Upper lobe of left lung (tissue), 6 donors: ENCODE results near the gene CLEC4F. TPM values are rescaled to one million over a fixed set of nuclear protein-coding genes. Genes with fewer than 3 reads are reported as not detected.

Experiments used
- ATAC-seq, 2 donors: fragments of 200-7000 bp; cut with Tn5 transposase; one replicate each; pipeline ENCODE4 v1.9.1; 2022; ENCODE audit warnings: mild to moderate bottlenecking in 2 of 2, moderate library complexity in 2 of 2; ENCODE audit not compliant: low FRiP score in 2 of 2
- DNase-seq, 2 donors: peaks; one replicate each; pipeline ENCODE4 v3.0.0-alpha.2; 2019 to 2020
- H3K27ac ChIP-seq, 4 donors: fragments of 200-600 bp; sonication (generic); one replicate each; pipeline ENCODE4 v1.5.1; 2016 to 2019
- H3K27me3 ChIP-seq, 4 donors: fragments of 200-600 bp; sonication (generic); one replicate each; pipeline ENCODE4 v1.5.1; 2017 to 2019
- H3K36me3 ChIP-seq, 4 donors: fragments of 200-600 bp; sonication (generic); one replicate each; pipeline ENCODE4 v1.5.1; 2016 to 2019
- H3K4me1 ChIP-seq, 4 donors: fragments of 200-600 bp; sonication (generic); one replicate each; pipeline ENCODE4 v1.5.1; 2018 to 2019
- H3K4me3 ChIP-seq, 4 donors: fragments of 200-600 bp; sonication (generic); one replicate each; pipeline ENCODE4 v1.5.1; 2017 to 2019; ENCODE audit warnings: mild to moderate bottlenecking in 2 of 4, moderate library complexity in 1 of 4
- H3K9me3 ChIP-seq, 4 donors: fragments of 200-600 bp; sonication (generic); one replicate each; pipeline ENCODE4 v1.5.1; 2018 to 2019
- EP300 ChIP-seq, 4 donors: sonication (generic); formaldehyde crosslinking; IDR thresholded peaks; one replicate each; pipeline ENCODE4 v1.5.1; 2017; ENCODE audit warnings: antibody characterized with exemption in 4 of 4, control low read depth in 2 of 4
- POLR2A ChIP-seq, 4 donors: fragments of 450-650 bp; IDR thresholded peaks; one replicate each; pipeline ENCODE4 v1.5.1; 2016 to 2017; ENCODE audit warnings: antibody characterized with exemption in 4 of 4, mild to moderate bottlenecking in 2 of 4
- POLR2AphosphoS5 ChIP-seq, 2 donors: sonication (generic); formaldehyde crosslinking; IDR thresholded peaks; one replicate each; pipeline ENCODE4 v1.5.1; 2017; ENCODE audit warnings: antibody characterized with exemption in 2 of 2
- WGBS, 2 donors: methylation state at CpG; one replicate each; pipeline ENCODE4 v1.1.5; 2017 to 2018; 5-methylcytosine and 5-hydroxymethylcytosine counted together
- total RNA-seq, 6 donors: library from RNA; depleted of rRNA in 4 of 6; stranded (reverse); fragments of >200 nt in 4 of 6; gene quantifications; one replicate each; pipeline versions ENCODE4 v1.1.0 to v1.2.1, GENCODE V29; 2016 to 2021
- TF ChIP-seq, protein P1 (sequence below), 6 experiments: fragments of 450-650 bp in 4 of 6; fragments of 200-600 bp in 2 of 6; sonication (generic) in 2 of 6; IDR thresholded peaks; one replicate each; pipeline ENCODE4 v1.5.1; 2016 to 2019; ENCODE audit warnings: antibody characterized with exemption in 6 of 6
- donor health status: DM: no; HTN: no; CAD: no; lungs with moderate emphysema.
- donor health status: DM: no; HTN: yes; CAD: no; lungs with severe emphysema.

CLEC4F gene
- total RNA-seq: 1 to 10 TPM in 1 of 6 donors, under 1 TPM in 4, not detected in 1; 0.15 to 1.0 (median 0.57) TPM

- H3K27me3 ChIP-seq: no peaks in the 10 kb centered on the region
- 62 to 77% methylated on average over 7 of the region's 7 CpGs for WGBS, 2 donors
- no peaks in the 10 kb centered on the region for H3K9me3 ChIP-seq
These were observed at the start of gene CLEC4F for GRCh38 chr2:70820499-70820898. TSS of gene CLEC4F (minus strand) at chr2:70820599. CDS start at chr2:70820523, 76 bp downstream.

GRCh38 chr2:70868970-70869369 is 48.6 kb upstream of the CLEC4F start:
- Histone ChIP-seq H3K4me1 (peaks cover 7 to 10% (median 9%) of the 10 kb centered on the region in 4 donors), H3K36me3 (no peaks in the 10 kb centered on the region), H3K27ac (no peak overlapping the region), H3K4me3 (no peak overlapping the region), H3K9me3 (no peaks in the 10 kb centered on the region), H3K27me3 (peaks cover 0 to 3% (median 0%) of the 10 kb centered on the region in 4 donors)
- no peak for TF ChIP-seq POLR2AphosphoS5 (IDR thresholded peaks at IDR 0.05)
- TF ChIP-seq EP300 (IDR thresholded peaks at IDR 0.05): no peak
- TF ChIP-seq, protein P1, sequence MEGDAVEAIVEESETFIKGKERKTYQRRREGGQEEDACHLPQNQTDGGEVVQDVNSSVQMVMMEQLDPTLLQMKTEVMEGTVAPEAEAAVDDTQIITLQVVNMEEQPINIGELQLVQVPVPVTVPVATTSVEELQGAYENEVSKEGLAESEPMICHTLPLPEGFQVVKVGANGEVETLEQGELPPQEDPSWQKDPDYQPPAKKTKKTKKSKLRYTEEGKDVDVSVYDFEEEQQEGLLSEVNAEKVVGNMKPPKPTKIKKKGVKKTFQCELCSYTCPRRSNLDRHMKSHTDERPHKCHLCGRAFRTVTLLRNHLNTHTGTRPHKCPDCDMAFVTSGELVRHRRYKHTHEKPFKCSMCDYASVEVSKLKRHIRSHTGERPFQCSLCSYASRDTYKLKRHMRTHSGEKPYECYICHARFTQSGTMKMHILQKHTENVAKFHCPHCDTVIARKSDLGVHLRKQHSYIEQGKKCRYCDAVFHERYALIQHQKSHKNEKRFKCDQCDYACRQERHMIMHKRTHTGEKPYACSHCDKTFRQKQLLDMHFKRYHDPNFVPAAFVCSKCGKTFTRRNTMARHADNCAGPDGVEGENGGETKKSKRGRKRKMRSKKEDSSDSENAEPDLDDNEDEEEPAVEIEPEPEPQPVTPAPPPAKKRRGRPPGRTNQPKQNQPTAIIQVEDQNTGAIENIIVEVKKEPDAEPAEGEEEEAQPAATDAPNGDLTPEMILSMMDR (IDR thresholded peaks at IDR 0.05): no peak
- TF ChIP-seq POLR2A (IDR thresholded peaks at IDR 0.05): no peak
- ATAC-seq (no peak), DNase-seq (no peak)
- WGBS, 2 donors: 68 to 86% methylated on average over 1 of the region's 1 CpG

More at GRCh38 chr2:70820499-70820898, at the start of gene CLEC4F:
- Histone ChIP-seq H3K27ac (no peak within 1 kb of the TSS), H3K4me1 (no peaks in the 10 kb centered on the region), H3K36me3 (no peaks in the 10 kb centered on the region), H3K4me3 (no peak within 1 kb of the TSS)
- ATAC-seq (no peak), DNase-seq (no peak)
- TF ChIP-seq POLR2A (IDR thresholded peaks at IDR 0.05) (no peak), POLR2AphosphoS5 (IDR thresholded peaks at IDR 0.05) (no peak), EP300 (IDR thresholded peaks at IDR 0.05) (no peak)
- TF ChIP-seq, protein P1 (IDR thresholded peaks at IDR 0.05): no peak

- ATAC-seq: peak; percentile 86 to 95
- 16 to 26% methylated on average over 18 to 21 of the region's 21 CpGs for WGBS, 2 donors
- peaks cover 0 to 12% (median 0%) of the 10 kb centered on the region in 4 donors for H3K27me3 ChIP-seq
These were observed 41.6 kb upstream of the CLEC4F start for GRCh38 chr2:70861777-70862625.

GRCh38 chr2:70855667-70856066 is 35.3 kb upstream of the CLEC4F start:
- TF ChIP-seq EP300 (IDR thresholded peaks at IDR 0.05) (no peak), POLR2A (IDR thresholded peaks at IDR 0.05) (no peak), POLR2AphosphoS5 (IDR thresholded peaks at IDR 0.05) (no peak)
- TF ChIP-seq, protein P1 (IDR thresholded peaks at IDR 0.05): no peak
- H3K4me3 ChIP-seq: no peak overlapping the region
- H3K36me3 ChIP-seq: no peaks in the 10 kb centered on the region
- DNase-seq (no peak), ATAC-seq (no peak)
- H3K27me3 ChIP-seq: peaks cover 0 to 2% (median 0%) of the 10 kb centered on the region in 4 donors
- no peaks in the 10 kb centered on the region for H3K4me1 ChIP-seq
- no peak overlapping the region for H3K27ac ChIP-seq
- H3K9me3 ChIP-seq: no peaks in the 10 kb centered on the region
- 81 to 86% methylated on average over 1 of the region's 1 CpG for WGBS, 2 donors

More at GRCh38 chr2:70861777-70862625, 41.6 kb upstream of the CLEC4F start:
- TF ChIP-seq, protein P1 (IDR thresholded peaks at IDR 0.05): peak; percentile 72 to 86 (median 76)
- no peak for TF ChIP-seq POLR2AphosphoS5 (IDR thresholded peaks at IDR 0.05)
- H3K4me1 ChIP-seq: peaks cover 0 to 8% (median 3%) of the 10 kb centered on the region in 4 donors
- H3K9me3 ChIP-seq: no peaks in the 10 kb centered on the region
- no peak overlapping the region for H3K27ac ChIP-seq
- no peaks in the 10 kb centered on the region for H3K36me3 ChIP-seq
- peak in 1 of 2 donors; percentile 80 for DNase-seq
- H3K4me3 ChIP-seq: no peak overlapping the region
